ENCODE data around the gene ZNF775.

Gene ZNF775

GRCh38 chr7:150431839-150432658 is 52.9 kb downstream of the ZNF775 start:
- no peak for TF ChIP-seq CTCF (IDR thresholded peaks at IDR 0.05)

GRCh38 chr7:150432915-150433892 is 54.1 kb downstream of the ZNF775 start:
- no peak for TF ChIP-seq CTCF (IDR thresholded peaks at IDR 0.05)

- TF ChIP-seq CTCF (IDR thresholded peaks at IDR 0.05): no peak
Observed at GRCh38 chr7:150434240-150434639, 55.1 kb downstream of the ZNF775 start.

GRCh38 chr7:150435047-150435389 is 55.9 kb downstream of the ZNF775 start:
- no peak for TF ChIP-seq CTCF (IDR thresholded peaks at IDR 0.05)

- no peak for TF ChIP-seq CTCF (IDR thresholded peaks at IDR 0.05)
Observed at GRCh38 chr7:150435390-150436073, 56.4 kb downstream of the ZNF775 start.

- no peak for TF ChIP-seq CTCF (IDR thresholded peaks at IDR 0.05)
Observed at GRCh38 chr7:150439967-150440366, 60.8 kb downstream of the ZNF775 start.

- no peak for TF ChIP-seq CTCF (IDR thresholded peaks at IDR 0.05)
Observed at GRCh38 chr7:150441524-150441923, 62.4 kb downstream of the ZNF775 start.
